ENCODE results near the gene PRKCQ.

GRCh38 chr10:6610647-6611046 is 30.6 kb upstream of the PRKCQ start:
- TF ChIP-seq, protein P1, sequence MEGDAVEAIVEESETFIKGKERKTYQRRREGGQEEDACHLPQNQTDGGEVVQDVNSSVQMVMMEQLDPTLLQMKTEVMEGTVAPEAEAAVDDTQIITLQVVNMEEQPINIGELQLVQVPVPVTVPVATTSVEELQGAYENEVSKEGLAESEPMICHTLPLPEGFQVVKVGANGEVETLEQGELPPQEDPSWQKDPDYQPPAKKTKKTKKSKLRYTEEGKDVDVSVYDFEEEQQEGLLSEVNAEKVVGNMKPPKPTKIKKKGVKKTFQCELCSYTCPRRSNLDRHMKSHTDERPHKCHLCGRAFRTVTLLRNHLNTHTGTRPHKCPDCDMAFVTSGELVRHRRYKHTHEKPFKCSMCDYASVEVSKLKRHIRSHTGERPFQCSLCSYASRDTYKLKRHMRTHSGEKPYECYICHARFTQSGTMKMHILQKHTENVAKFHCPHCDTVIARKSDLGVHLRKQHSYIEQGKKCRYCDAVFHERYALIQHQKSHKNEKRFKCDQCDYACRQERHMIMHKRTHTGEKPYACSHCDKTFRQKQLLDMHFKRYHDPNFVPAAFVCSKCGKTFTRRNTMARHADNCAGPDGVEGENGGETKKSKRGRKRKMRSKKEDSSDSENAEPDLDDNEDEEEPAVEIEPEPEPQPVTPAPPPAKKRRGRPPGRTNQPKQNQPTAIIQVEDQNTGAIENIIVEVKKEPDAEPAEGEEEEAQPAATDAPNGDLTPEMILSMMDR (conservative IDR thresholded peaks at IDR 0.05; ENCODE audit: low read depth, low read length) = no peak
- TF ChIP-seq RAD21 (IDR thresholded peaks at IDR 0.05; ENCODE audit: low read length) (no peak), BHLHE40 (IDR thresholded peaks at IDR 0.05; ENCODE audit: low read depth, low read length) (no peak), RFX5 (IDR thresholded peaks at IDR 0.05; ENCODE audit: low read depth, low read length) (no peak)
